GM19099 (cell line): ENCODE results near the gene NRG2.

Source experiments
- POLR2A ChIP-seq: IDR thresholded peaks from 3 replicates; pipeline ENCODE4 v1.6.1; 2011; ENCODE audit warnings: low read depth; ENCODE audit not compliant: insufficient read length; ENCODE audit errors: extremely low read depth

NRG2 gene

DNA sequence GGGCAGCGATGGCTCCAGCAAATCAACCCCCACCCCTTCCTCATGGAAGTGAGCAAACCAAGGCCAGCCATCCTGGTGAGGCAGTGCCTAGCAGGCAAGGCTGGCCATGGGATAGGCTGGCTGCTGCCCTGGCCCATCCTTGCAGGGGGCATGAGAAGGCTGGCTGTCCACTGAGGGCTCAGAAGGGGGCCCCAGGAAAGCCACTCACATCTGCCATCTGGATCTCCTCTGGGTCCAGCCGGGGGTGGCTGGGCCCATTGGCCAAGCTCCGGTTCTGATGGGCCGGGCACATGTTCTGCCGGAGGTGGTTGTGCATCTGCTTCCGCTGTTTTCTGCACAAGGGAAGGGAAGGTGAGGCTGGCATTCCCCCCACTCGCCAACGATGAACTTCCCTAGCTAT lies 190.4 kb downstream of the NRG2 start:
- TF ChIP-seq POLR2A, result no peak

GRCh38 chr5:139851558-139851957 lies 191.5 kb downstream of the NRG2 start:
- no peak for TF ChIP-seq POLR2A

DNA sequence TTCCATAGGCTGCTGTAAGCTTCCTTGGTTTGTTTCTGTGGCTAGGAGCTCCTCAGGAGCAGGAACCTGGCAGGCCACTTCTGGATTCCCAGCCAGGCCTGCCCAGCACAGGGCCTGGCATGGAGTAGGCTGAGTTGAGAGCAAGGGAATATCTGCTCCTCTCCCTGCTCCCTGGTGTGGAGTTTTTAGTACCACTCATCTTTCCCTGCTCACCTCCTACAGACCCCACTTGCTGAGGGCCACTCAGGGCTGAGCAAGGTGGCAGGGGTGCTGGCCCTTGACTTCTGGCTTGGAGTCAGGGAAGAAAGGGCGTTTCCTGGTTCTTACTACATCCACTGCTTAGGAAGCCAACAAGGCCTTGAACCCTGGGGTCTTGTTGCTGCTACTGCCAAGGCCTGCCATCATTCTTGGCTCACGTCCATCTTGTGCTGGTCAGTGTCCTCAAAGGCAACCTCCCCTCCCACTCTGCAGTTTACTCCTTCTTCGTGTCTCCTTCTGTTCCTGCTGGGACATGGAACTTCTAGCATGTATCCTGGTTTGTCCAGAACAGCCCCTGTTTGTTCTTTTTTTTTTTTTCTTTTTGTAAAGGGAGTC lies 192.6 kb downstream of the NRG2 start:
- no peak for TF ChIP-seq POLR2A

GRCh38 chr5:139849942-139850341 lies 193.2 kb downstream of the NRG2 start:
- no peak for TF ChIP-seq POLR2A

- no peak for TF ChIP-seq POLR2A
Observed at GRCh38 chr5:139849501-139849900, 193.6 kb downstream of the NRG2 start.

- no peak for TF ChIP-seq POLR2A
Observed at GRCh38 chr5:139848508-139849100, 194.5 kb downstream of the NRG2 start.

GRCh38 chr5:139847790-139848507 lies 195.2 kb downstream of the NRG2 start:
- peak; percentile 65 for TF ChIP-seq POLR2A

DNA sequence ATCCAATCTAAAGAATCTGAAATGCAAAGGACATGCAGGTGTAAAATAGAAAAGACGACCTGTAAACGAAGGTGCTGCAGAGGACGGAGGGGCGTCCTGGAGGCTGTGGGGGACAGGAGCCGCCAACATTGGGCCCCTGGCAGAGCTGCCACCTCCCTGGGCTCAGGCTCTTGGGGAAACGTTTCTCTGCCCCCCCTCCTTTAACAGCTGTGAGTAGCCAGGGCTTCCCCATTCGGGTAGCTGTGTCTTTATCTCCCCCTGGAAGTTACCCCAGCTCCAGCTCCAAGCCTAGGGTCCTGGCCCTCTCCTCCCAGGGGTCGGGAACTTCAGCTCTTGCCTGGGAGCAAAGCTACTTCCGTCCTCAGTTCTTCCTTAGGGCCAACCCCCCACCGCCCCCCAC lies 196.0 kb downstream of the NRG2 start:
- no peak for TF ChIP-seq POLR2A

DNA sequence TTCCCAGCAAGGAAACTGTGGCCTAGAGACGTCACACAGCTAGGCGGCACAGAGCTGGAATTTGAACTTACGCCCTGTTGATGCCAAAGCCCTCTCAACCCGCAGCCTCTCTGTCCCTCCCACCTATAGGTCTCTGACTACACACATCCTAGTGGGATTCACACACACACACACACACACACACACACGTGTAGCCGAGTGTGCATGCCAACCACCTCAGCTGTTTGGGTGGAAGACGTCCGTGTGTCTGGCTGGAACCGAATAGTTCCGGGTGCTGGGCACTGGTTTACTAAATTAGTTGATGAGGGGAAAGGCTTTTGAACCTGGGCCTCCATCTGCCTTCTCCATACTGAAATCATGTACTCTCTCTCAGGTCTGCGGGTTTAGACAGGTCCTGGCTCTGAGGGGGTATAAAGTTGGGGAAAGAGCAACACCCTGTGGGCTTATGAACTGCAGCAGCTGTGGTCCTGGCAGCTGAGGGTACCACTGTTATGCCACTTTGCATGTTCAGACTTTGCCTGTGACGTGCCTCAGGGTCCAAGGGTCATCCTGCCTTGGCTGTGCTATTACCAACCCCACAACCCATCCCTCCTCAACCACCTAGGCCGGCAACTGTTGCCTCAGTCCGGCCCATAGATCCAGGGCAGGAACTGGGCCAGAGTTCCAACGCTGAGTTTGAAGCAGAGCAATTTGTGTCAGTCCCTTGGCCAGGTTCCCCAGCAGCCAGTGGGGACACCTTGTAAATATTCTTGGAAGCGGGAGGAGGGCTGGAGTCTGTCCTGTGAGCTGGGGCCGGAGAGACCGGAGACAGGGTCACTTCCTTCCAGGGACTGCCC lies 197.0 kb downstream of the NRG2 start:
- no peak for TF ChIP-seq POLR2A

DNA sequence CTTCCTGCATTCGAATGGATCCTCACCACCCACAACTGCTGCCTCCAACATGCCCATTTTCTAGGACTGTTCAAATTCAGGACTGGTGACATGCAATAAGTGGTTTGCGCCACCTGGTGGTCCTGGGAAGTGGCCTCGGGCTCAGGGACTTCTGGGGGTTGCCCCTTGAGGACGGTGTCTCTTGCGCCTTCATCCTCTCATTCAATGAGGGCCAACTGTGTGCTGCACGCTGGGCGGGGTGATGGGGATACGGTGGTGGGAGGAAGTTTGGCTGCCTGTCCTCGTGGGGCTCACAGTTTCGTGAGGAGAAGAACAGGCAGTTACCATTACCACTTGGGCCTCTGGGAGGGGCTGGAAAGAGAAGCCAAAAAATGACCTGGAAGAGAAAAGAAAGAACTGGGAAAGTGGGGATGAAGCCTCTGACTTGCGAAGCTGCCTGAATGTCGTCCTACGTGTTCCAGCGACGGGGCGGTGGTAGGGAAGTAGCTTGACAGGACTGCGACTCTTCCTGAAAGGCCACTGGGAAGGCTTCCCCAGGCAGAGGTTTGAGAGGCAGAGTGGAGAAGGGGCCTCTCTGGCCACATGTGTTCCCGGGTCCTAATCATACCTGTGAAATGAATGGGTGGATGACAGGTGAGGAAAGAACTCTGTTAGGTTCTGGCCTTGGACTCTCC lies 198.5 kb downstream of the NRG2 start:
- TF ChIP-seq POLR2A, result no peak

GRCh38 chr5:139843991-139844390 lies 199.1 kb downstream of the NRG2 start:
- no peak for TF ChIP-seq POLR2A

DNA sequence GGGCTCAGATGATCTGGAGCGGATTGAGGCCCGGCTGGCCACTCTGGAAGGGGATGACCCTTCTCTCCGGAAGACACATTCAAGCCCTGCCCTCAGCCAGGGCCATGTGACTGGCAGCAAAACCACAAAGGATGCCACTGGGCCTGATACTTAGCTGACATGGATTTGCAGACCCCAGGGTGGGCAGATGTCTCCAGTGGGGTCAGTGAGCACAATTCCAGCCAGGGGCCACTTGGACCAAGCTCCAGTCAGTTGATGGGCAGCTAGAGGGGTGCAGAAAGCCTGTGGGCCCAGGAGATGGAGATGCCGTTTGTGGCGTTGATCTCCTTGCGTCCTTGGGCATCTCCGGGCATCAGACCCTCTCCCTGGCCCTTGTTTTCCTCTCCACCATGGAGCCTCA lies 200.8 kb downstream of the NRG2 start:
- no peak for TF ChIP-seq POLR2A

DNA sequence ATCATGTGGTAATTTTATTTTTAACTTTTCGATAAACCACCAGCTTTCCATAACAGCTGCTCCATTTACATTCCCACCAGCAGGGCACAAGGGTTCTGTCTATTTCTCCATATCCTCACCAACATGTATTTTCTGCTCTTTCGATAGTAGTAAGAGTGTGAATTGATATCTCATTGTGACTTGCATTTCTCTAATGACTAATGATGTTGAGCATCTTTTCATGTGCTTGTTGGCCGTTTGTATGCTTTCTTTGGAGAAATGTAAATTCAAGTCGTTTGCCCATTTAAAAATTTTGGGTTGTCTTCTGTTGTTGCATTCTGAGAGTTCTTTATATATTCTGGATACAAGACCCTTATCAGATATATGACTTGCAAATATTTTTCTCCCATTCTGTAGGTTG lies 201.6 kb downstream of the NRG2 start:
- TF ChIP-seq POLR2A, result no peak

- no peak for TF ChIP-seq POLR2A
Observed at GRCh38 chr5:139839918-139840317, 203.2 kb downstream of the NRG2 start.
